ACHN (cell line): ENCODE data around the gene FEM1C.

Source experiments
- DNase-seq: peaks from one replicate; pipeline ENCODE4 v3.0.0-alpha.2; 2015
- in situ Hi-C: cut with HindIII; loops from 2 replicates; pipeline ENCODE4 v1.10.0; 2017; ENCODE audit warnings: low sequenced_read_pairs, low pct_ligation_motif_present, low pct_unique_long_range_greater_than_20kb

FEM1C gene

GRCh38 chr5:115531380-115531779 lies 13.2 kb downstream of the FEM1C start:
- DNase-seq: no peak
- in situ Hi-C loops: no loop called here

GRCh38 chr5:115530426-115530825 lies 14.1 kb downstream of the FEM1C start:
- in situ Hi-C loops: no loop called here
- DNase-seq: no peak

DNA sequence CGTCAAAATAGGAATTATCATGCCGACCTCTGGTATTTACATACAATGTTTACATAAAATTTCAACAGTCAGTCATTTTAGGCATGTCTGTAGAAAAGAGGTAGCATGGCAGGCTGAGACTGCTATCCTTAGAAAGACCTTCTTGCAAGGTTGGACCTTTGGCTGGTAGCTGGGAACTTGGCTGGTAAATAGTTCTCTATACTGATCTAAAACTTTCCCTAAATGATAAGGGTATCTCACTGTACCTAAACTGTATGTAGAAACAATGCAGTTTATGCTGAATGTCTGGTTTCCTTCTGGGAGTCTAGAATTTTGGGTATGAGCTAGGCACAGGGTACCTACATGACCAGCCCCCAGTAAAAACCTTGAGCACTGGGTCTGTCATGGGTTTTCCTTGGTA lies 18.0 kb downstream of the FEM1C start:
- DNase-seq: no peak
- in situ Hi-C loops: no loop called here

DNA sequence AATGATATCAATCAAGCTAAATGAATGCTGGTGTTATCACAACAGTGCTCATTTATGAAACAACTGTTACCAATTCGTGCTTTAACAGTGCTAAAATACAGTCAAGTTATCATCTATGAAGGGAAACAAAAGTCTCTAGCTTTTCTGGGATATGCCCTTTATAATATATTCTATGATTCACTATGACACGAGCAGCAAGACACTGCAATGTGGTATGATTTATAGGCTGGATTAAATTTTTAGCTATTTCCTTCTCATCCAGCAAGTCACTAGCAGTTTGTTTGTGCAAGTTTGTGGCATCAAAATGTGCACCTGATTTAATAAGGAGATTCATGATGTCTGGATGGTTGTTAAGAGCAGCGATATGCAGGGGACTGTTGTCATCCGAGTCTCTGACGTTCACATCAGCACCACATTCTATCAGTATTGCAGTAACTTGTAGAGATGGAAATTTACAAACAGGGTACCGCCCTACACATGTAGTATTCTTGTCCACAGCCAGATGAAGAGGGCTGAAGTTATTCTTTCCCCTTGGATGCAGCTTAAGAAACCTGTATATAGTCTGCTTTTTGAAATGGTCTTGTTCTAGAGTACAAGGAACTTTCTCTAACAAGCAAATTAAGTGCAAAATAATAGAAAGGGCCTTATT lies 20.3 kb downstream of the FEM1C start:
- in situ Hi-C loops: no loop called here

GRCh38 chr5:115522832-115523403 lies 21.7 kb downstream of the FEM1C start:
- no peak for DNase-seq
- in situ Hi-C loops: no loop called here

More for the DNA sequence above, 20.3 kb downstream of the FEM1C start:
- no peak for DNase-seq

DNA sequence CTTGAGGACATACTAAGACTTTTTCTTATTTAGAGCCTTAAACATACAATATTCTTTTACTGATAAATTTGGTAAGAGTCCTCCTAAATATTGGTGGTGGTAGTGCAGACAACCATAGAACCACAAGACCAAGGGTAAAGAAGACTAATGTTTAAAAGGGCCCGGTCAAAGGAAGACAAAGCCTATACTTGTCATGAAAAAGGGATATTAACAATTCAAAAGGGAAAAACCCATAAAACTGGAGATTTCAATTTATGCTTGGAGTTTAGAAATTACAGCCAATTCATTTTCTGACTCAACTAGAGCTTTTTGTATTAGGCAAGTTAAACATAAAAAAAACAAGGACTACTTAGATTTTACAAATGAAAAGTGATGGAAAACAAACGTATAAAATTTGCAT lies 24.4 kb downstream of the FEM1C start:
- in situ Hi-C loops: no loop called here
- no peak for DNase-seq

DNA sequence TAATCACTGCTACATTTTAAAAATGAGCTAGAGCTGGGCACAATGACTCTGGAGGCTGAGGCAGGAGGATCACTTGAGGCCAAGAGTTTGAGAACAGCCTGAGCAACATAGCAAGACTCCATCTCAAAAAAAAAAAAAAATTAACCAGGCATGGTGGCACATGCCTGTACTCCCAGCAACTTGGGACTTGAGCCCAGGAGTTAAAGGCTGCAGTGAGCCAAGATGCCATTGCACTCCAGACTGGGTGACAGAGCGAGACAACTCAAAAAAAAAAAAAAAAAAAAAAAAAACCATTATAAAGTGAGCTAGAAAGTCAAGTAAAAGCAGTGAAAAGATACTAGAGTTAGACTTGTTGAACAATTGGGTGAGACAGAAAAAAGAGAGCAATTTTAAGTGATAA lies 28.2 kb downstream of the FEM1C start:
- DNase-seq: no peak
- in situ Hi-C loops: no loop called here

DNA sequence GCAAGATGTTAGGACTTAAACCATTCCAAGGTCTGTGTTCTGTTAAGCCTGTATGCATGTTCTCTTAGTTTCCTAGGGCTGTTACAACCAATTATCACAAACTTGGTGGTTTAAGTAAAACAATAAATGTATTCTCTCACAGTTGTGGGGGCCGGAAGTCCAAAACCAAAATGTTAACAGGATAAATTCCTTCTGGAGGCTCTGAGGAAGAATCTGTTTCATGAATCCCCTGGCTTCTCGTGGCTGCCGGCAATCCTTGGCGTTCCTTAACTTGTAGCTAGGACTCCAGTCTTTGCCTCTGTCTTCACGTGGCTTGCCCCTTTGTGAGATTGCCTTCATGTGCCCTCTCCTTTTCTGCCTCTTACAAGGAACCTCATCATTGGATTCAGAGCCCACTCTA lies 30.4 kb downstream of the FEM1C start:
- DNase-seq: no peak
- in situ Hi-C loops: no loop called here

DNA sequence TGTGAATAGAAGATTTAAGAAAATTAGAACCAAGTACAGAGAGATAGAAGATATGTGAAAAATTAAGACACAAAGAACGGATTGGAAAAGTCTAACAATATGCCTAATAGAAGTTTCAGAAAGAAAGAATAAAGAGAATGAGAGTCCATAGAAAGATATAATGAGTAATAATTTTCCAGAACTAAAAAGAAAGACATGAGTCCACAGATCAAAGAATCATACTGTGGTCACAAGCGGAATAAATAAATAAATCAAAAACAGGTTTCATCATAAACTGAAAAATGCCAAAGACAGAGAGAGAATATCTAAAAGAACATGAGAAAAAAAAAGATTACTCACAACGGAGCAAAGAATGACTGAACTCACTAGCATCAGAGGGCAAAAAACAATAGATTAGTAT lies 32.9 kb downstream of the FEM1C start:
- DNase-seq: no peak
- in situ Hi-C loops: no loop called here

GRCh38 chr5:115510145-115510645 lies 34.4 kb downstream of the FEM1C start:
- in situ Hi-C loops: no loop called here
- no peak for DNase-seq

GRCh38 chr5:115509547-115509946 lies 35.0 kb downstream of the FEM1C start:
- in situ Hi-C loops: no loop called here
- DNase-seq: no peak

DNA sequence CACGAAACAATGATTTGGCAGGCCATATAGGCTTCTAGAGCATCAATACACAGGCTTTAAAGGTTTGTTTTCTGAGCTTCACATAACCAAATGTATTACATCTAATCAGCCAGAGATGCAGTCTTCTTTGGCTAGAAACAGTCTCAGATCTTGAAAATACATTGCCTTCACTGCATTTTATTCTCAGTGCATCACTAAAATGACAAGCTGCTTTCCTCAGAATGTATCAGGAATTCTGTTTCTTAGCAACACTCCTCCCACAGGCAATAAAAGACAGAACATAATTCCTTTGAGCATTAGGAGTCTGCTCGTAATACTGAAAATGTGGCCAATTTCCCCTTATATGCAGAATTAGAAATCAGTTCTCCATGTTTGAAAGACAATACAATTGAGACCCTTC lies 36.9 kb downstream of the FEM1C start:
- DNase-seq: no peak
- in situ Hi-C loops: no loop called here

DNA sequence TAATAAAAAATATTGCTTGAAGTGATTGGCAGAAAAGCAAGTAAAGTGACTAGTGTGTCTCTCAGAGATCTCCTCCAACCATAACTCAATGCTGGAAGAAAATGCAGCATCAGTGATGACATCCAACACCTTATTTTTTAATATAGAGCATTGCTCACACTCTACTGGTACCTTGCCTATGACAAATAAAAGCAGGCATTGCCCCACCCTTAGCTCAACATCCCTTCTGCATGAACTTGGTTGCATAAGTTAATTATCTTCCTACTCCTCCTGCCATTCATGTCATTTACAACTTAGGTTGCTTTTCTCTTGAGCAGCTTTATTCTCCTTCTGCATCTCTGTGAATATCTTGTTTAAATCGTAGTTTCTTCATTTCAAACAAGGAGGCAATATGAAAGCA lies 41.2 kb downstream of the FEM1C start:
- DNase-seq: no peak
- in situ Hi-C loops: no loop called here

DNA sequence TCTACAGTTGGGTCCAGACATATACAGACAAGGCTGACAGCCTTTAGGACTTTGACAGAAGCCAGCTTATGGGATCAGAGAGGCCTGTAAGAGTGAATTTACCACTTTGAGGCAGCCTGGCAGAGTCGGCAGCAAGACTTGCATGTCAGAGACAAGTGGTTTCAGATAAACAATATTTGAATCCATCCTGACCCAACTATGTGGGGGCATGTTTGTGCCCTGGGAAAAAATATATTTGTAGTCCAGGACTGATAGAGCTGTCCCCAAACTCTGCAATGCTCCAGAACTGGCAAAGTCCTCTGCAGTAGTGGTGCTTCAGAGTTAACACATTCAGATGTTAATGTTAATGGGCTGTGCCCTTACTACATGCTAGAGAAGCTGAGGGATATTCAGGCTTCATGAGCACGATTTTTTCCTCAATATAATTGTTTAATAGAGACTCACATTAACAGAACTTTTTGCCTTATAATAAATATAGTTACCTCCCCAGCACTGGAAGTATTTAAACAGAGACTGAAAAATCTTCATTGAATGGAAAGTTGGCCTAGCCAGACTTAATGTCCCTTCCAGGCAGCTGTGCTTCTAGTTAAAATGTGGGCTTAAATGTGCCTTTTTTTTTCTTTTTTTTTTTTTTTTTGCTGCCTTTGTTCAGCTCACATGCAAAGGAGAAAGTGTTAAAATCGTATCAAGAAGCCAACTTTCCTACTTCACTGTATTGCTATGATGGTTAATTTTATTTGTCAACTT lies 42.9 kb downstream of the FEM1C start:
- in situ Hi-C loops: no loop called here
- DNase-seq: no peak

GRCh38 chr5:115500225-115500624 lies 44.4 kb downstream of the FEM1C start:
- no peak for DNase-seq
- in situ Hi-C loops: no loop called here

DNA sequence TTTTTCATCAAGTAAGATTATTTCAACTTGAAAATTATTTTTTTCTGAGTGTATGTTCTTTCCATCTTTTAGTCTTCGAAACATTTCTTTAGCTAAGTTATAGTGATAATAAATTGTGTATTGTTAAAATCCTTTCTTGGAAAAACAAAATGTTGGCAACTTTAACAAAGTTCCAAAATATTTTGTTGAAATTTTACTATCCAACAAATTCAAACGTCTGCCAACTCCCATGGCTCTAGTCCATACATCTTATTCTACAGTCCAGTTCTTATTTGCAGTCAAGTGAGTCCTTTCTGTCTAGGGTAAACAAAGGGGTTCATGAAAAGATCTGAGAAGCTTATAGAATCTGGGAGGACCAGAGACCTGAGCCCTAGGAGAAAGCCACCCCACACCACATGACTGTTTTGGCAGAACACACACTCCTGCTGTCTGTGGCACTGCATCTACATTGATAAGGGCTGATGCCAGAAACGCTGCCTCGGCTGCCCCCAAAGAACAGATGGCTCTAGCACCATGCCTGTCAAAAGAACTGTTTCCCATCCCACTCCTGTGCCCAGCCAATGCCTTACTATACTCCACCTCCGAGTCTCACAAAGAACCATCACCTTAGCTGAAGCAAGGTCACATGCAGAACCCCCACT lies 47.5 kb downstream of the FEM1C start:
- no peak for DNase-seq
- in situ Hi-C loops: no loop called here

DNA sequence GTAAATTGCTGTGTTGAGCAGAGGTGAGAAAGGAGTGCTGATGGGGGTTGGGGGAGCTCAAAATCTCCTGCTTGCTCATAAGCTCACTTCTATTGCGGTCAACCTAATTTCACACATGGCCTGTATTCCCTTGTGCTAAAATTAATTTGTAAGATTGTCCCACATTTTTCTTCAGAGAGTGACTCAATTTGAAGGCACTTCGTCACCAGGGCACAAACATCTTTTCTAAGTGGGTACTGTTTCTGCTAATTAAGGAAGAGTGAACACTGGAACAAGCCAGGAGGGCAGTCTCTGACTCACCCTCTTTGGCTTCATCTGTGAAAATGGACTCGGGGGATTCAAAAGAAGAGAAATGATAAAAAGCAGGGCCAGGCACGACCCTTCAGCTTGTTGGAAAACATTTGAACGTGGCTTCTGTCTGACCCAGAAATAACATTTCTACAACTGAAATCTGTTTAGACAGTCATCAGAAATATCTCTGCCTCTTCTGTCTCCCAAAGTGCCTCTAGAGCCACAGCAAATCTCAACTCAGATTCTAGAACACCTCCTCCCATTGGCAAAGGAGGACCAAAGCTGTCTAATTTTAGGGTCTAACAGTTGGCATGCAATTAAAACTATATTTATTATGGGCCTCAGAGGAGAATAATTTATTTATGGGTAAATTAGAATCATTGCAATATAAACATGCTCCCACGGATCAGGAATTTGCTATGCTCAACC lies 49.8 kb downstream of the FEM1C start:
- DNase-seq: no peak
- in situ Hi-C loops: no loop called here

DNA sequence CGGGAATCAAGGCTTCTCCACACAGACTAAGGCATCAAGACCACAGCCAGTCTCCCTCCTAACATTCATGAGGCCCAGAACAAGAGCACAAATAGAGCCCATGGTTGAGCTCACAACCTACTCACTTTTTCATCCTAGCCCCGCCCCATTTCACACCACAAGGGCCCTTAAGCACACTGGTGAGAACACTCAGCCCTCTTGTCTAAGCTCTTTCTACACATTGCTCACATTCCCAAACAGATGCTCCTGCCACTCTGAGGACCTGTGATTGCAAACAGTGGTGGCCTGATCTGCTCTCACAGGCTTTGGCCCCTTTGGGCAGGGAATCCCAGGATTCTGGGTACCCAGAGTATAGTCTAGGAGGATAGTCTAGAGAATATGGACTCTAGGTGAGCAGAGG lies 54.0 kb downstream of the FEM1C start:
- in situ Hi-C loops: no loop called here
- no peak for DNase-seq

DNA sequence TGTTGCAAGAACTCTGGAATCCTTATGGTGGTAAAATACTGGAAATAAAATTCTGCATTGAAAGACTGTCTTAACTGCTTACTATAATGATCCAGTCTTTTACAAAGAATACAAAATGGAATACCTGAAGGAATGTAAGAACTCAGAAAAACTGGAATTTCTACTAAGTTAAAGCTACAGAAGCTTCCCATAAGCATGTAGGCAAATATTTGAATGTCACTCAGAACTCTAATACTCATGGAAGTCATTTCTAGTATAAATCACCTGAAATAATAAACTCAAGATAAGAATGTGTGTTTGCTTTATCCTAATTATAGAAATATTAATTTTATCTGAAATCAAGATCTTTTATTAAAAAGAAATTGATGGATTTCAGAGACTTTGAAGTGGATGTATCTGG lies 54.8 kb downstream of the FEM1C start:
- in situ Hi-C loops: no loop called here
- DNase-seq: no peak
